HepG2 (cell line): ENCODE measurements around the gene CDK2. TPM values are rescaled to one million over a fixed set of nuclear protein-coding genes. Genes with fewer than 3 reads are reported as not detected.
A peak's percentile ranks its signal among the peaks of the same experiment; 100 is the strongest.

Experiments
- ARID2 ChIP-seq: sonication (generic); formaldehyde crosslinking; IDR thresholded peaks from 2 replicates; pipeline ENCODE4 v1.8.1; 2022; ENCODE audit warnings: mild to moderate bottlenecking, missing genetic modification reagents, borderline replicate concordance
- CBX5 ChIP-seq: sonication (generic); formaldehyde crosslinking; IDR thresholded peaks from 2 replicates; pipeline ENCODE4 v1.4.0; 2020; ENCODE audit warnings: missing genetic modification reagents, borderline replicate concordance
- CHD4 ChIP-seq: fragments of 200-600 bp; sonication (generic); IDR thresholded peaks from 2 replicates; pipeline ENCODE4 v1.7.0; 2017; ENCODE audit warnings: mild to moderate bottlenecking, low read length, borderline replicate concordance
- IKZF1 ChIP-seq: fragments of 450-650 bp; IDR thresholded peaks from 2 replicates; pipeline ENCODE4 v1.7.1; 2016
- NCOA2 ChIP-seq: sonication (generic); formaldehyde crosslinking; IDR thresholded peaks from 2 replicates; pipeline ENCODE4 v1.8.0; 2022; ENCODE audit warnings: inconsistent platforms
- POLR2A ChIP-seq, 2 experiments: IDR thresholded peaks; 2 replicates each; pipeline ENCODE4 v1.6.1; 2011; ENCODE audit warnings: low read depth in 2 of 2, low read length in 2 of 2, mild to moderate bottlenecking in 1 of 2, moderate library complexity in 1 of 2; ENCODE audit not compliant: insufficient read depth in 1 of 2
- POLR2AphosphoS5 ChIP-seq: IDR thresholded peaks from 2 replicates; pipeline ENCODE4 v1.6.1; 2012; ENCODE audit warnings: low read depth, low read length
- TMF1 ChIP-seq: sonication (generic); formaldehyde crosslinking; IDR thresholded peaks from 2 replicates; pipeline ENCODE4 v1.8.1; 2022; ENCODE audit warnings: low read depth, missing genetic modification reagents
- TOE1 ChIP-seq: sonication (generic); formaldehyde crosslinking; IDR thresholded peaks from 2 replicates; pipeline ENCODE4 v1.4.0; 2020; ENCODE audit warnings: mild to moderate bottlenecking, missing genetic modification reagents
- TOPORS ChIP-seq: sonication (generic); formaldehyde crosslinking; IDR thresholded peaks from 2 replicates; pipeline ENCODE4 v1.8.0; 2023; ENCODE audit warnings: mild to moderate bottlenecking, missing genetic modification reagents
- ZBTB21 ChIP-seq: sonication (generic); formaldehyde crosslinking; IDR thresholded peaks from 2 replicates; pipeline ENCODE4 v1.4.0; 2020; ENCODE audit warnings: missing genetic modification reagents
- ZNF552 ChIP-seq: sonication (generic); formaldehyde crosslinking; IDR thresholded peaks from 2 replicates; pipeline ENCODE4 v1.9.0; 2022; ENCODE audit warnings: missing genetic modification reagents, mild to moderate bottlenecking, borderline replicate concordance
- ZNF788 ChIP-seq: sonication (generic); formaldehyde crosslinking; IDR thresholded peaks from 2 replicates; pipeline ENCODE4 v1.5.0; 2020; ENCODE audit warnings: mild to moderate bottlenecking, missing genetic modification reagents, borderline replicate concordance
- polyA plus RNA-seq, 8 experiments: library from polyadenylated mRNA; depleted of rRNA in 3 of 8; stranded (reverse) in 7 of 8; unstranded in 1 of 8; fragments of >200 nt; fragmentation: Illumina TruSeq in 4 of 8; extraction: Trizol in 4 of 8; gene quantifications; 2 replicates each; pipeline versions ENCODE4 v1.2.1 to v1.2.3, GENCODE V29; 2011 to 2016; ENCODE audit warnings: low read depth in 4 of 8, missing spikeins in 1 of 8, mixed read lengths in 1 of 8; ENCODE audit not compliant: insufficient read depth in 1 of 8
- total RNA-seq, 5 experiments: library from RNA; depleted of rRNA; stranded (reverse); fragments of >200 nt; fragmentation: Illumina TruSeq; extraction: Trizol; gene quantifications; 2 replicates each; pipeline ENCODE4 v1.2.3, GENCODE V29; 2016; ENCODE audit warnings: low read depth in 1 of 5
- TF ChIP-seq, protein P1 (sequence below): sonication (generic); formaldehyde crosslinking; IDR thresholded peaks from 2 replicates; pipeline ENCODE4 v1.4.0; 2020; ENCODE audit warnings: missing genetic modification reagents
- TF ChIP-seq, protein P2 (sequence below): sonication (generic); formaldehyde crosslinking; IDR thresholded peaks from 2 replicates; pipeline ENCODE4 v1.8.1; 2023; ENCODE audit warnings: mild to moderate bottlenecking, missing genetic modification reagents, borderline replicate concordance
- TF ChIP-seq, protein P3 (sequence below): sonication (generic); formaldehyde crosslinking; IDR thresholded peaks from 2 replicates; pipeline ENCODE4 v1.4.0; 2020; ENCODE audit warnings: missing genetic modification reagents

CDK2 gene
- total and polyA plus RNA-seq, 2 of the 13 experiments (the other 11 are each of a cell fraction or from before 2014, with no cell fraction given), result 47.5 to 52.6 TPM

DNA sequence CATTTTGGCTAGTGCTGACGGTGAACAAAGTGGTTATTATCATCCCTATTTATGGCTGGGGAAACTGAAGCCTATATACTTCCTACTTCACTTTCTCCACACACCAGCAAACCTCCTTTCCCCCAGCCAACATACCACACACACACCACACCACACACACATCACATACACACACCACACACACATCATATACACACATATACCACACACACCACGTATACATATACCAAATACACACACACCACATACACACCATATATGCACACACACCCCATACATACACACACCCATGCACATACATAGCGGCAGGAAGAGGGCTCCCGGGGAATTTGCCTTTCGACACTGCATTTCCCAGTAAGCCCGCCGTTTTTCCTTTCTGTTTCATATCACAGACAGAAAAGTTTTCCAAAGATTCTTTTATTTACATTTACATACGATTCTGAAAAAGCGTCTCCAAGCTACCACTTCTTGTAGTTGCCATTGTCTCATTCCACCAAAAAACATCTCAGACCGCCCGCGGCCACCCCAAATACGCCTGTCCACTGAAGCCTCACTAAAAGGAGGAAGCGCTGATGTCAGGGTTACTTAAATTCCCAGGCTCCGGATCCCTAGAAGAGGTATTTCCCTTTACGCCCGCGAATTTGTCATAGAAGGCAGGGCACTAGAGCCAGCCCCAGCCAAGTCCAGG lies 6.4 kb downstream of the CDK2 start (continued):
- TF ChIP-seq NCOA2 (CRISPR knock-in tag), result 0 out of 2 replicates have a peak, but pooled peaks have one; percentile 1
- no peak for TF ChIP-seq ZNF552 (CRISPR knock-in tag)
- TF ChIP-seq TOPORS (CRISPR knock-in tag), result no peak
- peak in 1 of 2 experiments; percentile 37; a peak in 1 of 4 replicates for TF ChIP-seq POLR2A (IDR thresholded peaks at IDR 0.05; ENCODE audit: insufficient read depth in 1 of 2, low read depth in 2 of 2, low read length in 2 of 2)
- TF ChIP-seq IKZF1, result no peak
- TF ChIP-seq, protein P1, sequence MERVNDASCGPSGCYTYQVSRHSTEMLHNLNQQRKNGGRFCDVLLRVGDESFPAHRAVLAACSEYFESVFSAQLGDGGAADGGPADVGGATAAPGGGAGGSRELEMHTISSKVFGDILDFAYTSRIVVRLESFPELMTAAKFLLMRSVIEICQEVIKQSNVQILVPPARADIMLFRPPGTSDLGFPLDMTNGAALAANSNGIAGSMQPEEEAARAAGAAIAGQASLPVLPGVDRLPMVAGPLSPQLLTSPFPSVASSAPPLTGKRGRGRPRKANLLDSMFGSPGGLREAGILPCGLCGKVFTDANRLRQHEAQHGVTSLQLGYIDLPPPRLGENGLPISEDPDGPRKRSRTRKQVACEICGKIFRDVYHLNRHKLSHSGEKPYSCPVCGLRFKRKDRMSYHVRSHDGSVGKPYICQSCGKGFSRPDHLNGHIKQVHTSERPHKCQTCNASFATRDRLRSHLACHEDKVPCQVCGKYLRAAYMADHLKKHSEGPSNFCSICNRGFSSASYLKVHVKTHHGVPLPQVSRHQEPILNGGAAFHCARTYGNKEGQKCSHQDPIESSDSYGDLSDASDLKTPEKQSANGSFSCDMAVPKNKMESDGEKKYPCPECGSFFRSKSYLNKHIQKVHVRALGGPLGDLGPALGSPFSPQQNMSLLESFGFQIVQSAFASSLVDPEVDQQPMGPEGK (CRISPR knock-in tag), result 0 out of 2 replicates have a peak, but pooled peaks have one; percentile 9
- TF ChIP-seq ZNF788, result 0 out of 2 replicates have a peak, but pooled peaks have one; percentile 5
- 0 out of 2 replicates have a peak, but pooled peaks have one; percentile 25 for TF ChIP-seq TMF1 (CRISPR knock-in tag)
- peak; percentile 60; the same call in 1 of the 2 replicates for TF ChIP-seq POLR2AphosphoS5
- TF ChIP-seq ZBTB21 (CRISPR knock-in tag), result no peak
- TF ChIP-seq, protein P2, sequence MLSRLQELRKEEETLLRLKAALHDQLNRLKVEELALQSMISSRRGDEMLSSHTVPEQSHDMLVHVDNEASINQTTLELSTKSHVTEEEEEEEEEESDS (CRISPR knock-in tag), result no peak
- TF ChIP-seq TOE1 (CRISPR knock-in tag), result 0 out of 2 replicates have a peak, but pooled peaks have one; percentile 13
- no peak for TF ChIP-seq CBX5 (CRISPR knock-in tag)
- peak; percentile 87; the same call in 1 of the 2 replicates for TF ChIP-seq ARID2 (CRISPR knock-in tag)
- TF ChIP-seq CHD4, result peak; percentile 46; the same call in 1 of the 2 replicates
- TF ChIP-seq, protein P3, sequence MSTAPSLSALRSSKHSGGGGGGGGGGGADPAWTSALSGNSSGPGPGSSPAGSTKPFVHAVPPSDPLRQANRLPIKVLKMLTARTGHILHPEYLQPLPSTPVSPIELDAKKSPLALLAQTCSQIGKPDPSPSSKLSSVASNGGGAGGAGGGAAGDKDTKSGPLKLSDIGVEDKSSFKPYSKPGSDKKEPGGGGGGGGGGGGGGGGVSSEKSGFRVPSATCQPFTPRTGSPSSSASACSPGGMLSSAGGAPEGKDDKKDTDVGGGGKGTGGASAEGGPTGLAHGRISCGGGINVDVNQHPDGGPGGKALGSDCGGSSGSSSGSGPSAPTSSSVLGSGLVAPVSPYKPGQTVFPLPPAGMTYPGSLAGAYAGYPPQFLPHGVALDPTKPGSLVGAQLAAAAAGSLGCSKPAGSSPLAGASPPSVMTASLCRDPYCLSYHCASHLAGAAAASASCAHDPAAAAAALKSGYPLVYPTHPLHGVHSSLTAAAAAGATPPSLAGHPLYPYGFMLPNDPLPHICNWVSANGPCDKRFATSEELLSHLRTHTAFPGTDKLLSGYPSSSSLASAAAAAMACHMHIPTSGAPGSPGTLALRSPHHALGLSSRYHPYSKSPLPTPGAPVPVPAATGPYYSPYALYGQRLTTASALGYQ, result 0 out of 2 replicates have a peak, but pooled peaks have one; percentile 6
